ENCODE results near the gene SEMA3F. TPM values are rescaled to one million over a fixed set of nuclear protein-coding genes. Genes with fewer than 3 reads are reported as not detected.
A peak's percentile ranks its signal among the peaks of the same experiment; 100 is the strongest.

The SEMA3F gene
- total and polyA plus RNA-seq, 2 of the 4 experiments (the other 2 are of a cell fraction): 7.3 to 23.3 TPM

GRCh38 chr3:50237754-50238548 lies 82.8 kb downstream of the SEMA3F start:
- H3K79me1 ChIP-seq (ENCODE audit: low read depth in 1 of 2, low read length in 2 of 2): peaks cover 0 to 50% of the 10 kb centered on the region in 2 experiments; a peak in 2 of 4 replicates
- peaks cover 66% of the 10 kb centered on the region for H4K20me1 ChIP-seq (ENCODE audit: insufficient read depth, low read length)
- peak overlapping the region; percentile 88 for H2AFZ ChIP-seq (replicated peaks; ENCODE audit: low read length, poor library complexity)
- peak overlapping the region; percentile 90 for H2BK5ac ChIP-seq (ENCODE audit: low read depth, low read length, poor library complexity, severe bottlenecking)
- peak overlapping the region; percentile 100 for H2AK9ac ChIP-seq (replicated peaks; ENCODE audit: low read depth, low read length, poor library complexity)
- H3K4me2 ChIP-seq (ENCODE audit: low read depth, low read length): peak overlapping the region; percentile 97
- peak overlapping the region; percentile 61; the same call in 1 of the 3 replicates for H2BK15ac ChIP-seq (ENCODE audit: low read depth, low read length)
- H4K91ac ChIP-seq (ENCODE audit: insufficient read depth, low read depth, low read length): peak overlapping the region; percentile 94
- peak overlapping the region; percentile 92 for H4K5ac ChIP-seq (ENCODE audit: low read depth, low read length)
- dilution Hi-C loops (cut with HindIII; ENCODE audit: low sequenced_read_pairs, unreplicated experiment): no loop called here
- peak overlapping the region; percentile 59 to 94 for H4K8ac ChIP-seq (ENCODE audit: low read depth in 2 of 2, low read length in 2 of 2)
- H3K23ac ChIP-seq (ENCODE audit: low read depth, low read length): peak overlapping the region; percentile 97
- peak overlapping the region; percentile 99 for H2AK5ac ChIP-seq (ENCODE audit: low read depth, low read length)
- H3K4me3 ChIP-seq (ENCODE audit: insufficient read depth, low read depth, low read length): peak overlapping the region; percentile 82
- peaks cover 10% of the 10 kb centered on the region for H3K9me1 ChIP-seq (ENCODE audit: insufficient read depth, low read length)
- peak overlapping the region; percentile 98 for H3K14ac ChIP-seq (replicated peaks; ENCODE audit: low read depth, low read length)
- peak overlapping the region; percentile 97 for H3K27ac ChIP-seq (ENCODE audit: insufficient read depth, low read length)
- peak overlapping the region; percentile 98 for H3K9ac ChIP-seq (ENCODE audit: low read depth, low read length)
- DNase-seq: peak; percentile 82
- no peak overlapping the region; the same call in none of the 2 replicates for H2BK20ac ChIP-seq (ENCODE audit: low read depth, low read length)
- no TSS peak for BruUV-seq (replicated peaks)
- H2BK120ac ChIP-seq (ENCODE audit: low read depth, low read length): peak overlapping the region; percentile 76
- POLR2A ChIA-PET (ENCODE audit: unreplicated experiment): interaction anchor here (0.6 kb wide), 1 partner anchor 27 kb away, joined by 6 read pairs; no protein-coding TSS in a partner anchor
- in situ Hi-C loops (cut with MboI; ENCODE audit: low sequenced_read_pairs): no loop called here
- H3K56ac ChIP-seq (ENCODE audit: extremely low read depth, insufficient read depth, low read length): peak overlapping the region; percentile 93
- H3K4ac ChIP-seq (ENCODE audit: low read depth, low read length): peak overlapping the region; percentile 98
- intact Hi-C loops (cut with micrococcal nuclease): no loop called here
- ATAC-seq (ENCODE audit: low read depth): peak; percentile 42
- H3K27me3 ChIP-seq (ENCODE audit: control insufficient read depth, insufficient read depth, low read length): no peaks in the 10 kb centered on the region
- peaks cover 9% of the 10 kb centered on the region; the same call in 1 of the 2 replicates for H3K36me3 ChIP-seq (ENCODE audit: control insufficient read depth, insufficient read depth, low read length)
- CTCF ChIA-PET: interaction anchor here (0.6 to 1.6 kb wide), 3 partner anchors 9 to 112 kb away, joined by 3 read pairs; no protein-coding TSS in a partner anchor
- peaks cover 25% of the 10 kb centered on the region for H3K4me1 ChIP-seq (ENCODE audit: control insufficient read depth, insufficient read depth, low read length)
- TF ChIP-seq RCOR1 (IDR thresholded peaks at IDR 0.05; ENCODE audit: insufficient replicate concordance, low read length) (peak; percentile 27), POLR2A (IDR thresholded peaks at IDR 0.05; ENCODE audit: low read depth, low read length) (no peak), BHLHE40 (IDR thresholded peaks at IDR 0.05; ENCODE audit: low read depth, low read length) (peak; percentile 22; the same call in 1 of the 2 replicates), MXI1 (IDR thresholded peaks at IDR 0.05; ENCODE audit: borderline replicate concordance, low read depth, low read length) (peak; percentile 87; the same call in 1 of the 2 replicates)
- H3K18ac ChIP-seq (ENCODE audit: low read depth, low read length): peak overlapping the region; percentile 37
- WGBS, 2 experiments (ENCODE audit: extremely low coverage in 2 of 2, insufficient read length in 1 of 2): 1% methylated on average over 26 of the region's 31 CpGs; no CpG with 5 or more reads in 1 of the 2 experiments
- H3K9me3 ChIP-seq (ENCODE audit: control insufficient read depth, insufficient read depth, low read length): no peaks in the 10 kb centered on the region
